GM18520 (cell line): ENCODE results near the gene HLA-DMB.
"Not testable (repeated sequence)": the region's sequence is repeated elsewhere in the genome, so short reads cannot be mapped to it uniquely, and the experiment has no call there.

Experiments used
- ATAC-seq: cut with Tn5 transposase; IDR thresholded peaks from one replicate; pipeline ENCODE4 v1.9.1; 2021; ENCODE audit not compliant: unreplicated experiment

The HLA-DMB gene

DNA sequence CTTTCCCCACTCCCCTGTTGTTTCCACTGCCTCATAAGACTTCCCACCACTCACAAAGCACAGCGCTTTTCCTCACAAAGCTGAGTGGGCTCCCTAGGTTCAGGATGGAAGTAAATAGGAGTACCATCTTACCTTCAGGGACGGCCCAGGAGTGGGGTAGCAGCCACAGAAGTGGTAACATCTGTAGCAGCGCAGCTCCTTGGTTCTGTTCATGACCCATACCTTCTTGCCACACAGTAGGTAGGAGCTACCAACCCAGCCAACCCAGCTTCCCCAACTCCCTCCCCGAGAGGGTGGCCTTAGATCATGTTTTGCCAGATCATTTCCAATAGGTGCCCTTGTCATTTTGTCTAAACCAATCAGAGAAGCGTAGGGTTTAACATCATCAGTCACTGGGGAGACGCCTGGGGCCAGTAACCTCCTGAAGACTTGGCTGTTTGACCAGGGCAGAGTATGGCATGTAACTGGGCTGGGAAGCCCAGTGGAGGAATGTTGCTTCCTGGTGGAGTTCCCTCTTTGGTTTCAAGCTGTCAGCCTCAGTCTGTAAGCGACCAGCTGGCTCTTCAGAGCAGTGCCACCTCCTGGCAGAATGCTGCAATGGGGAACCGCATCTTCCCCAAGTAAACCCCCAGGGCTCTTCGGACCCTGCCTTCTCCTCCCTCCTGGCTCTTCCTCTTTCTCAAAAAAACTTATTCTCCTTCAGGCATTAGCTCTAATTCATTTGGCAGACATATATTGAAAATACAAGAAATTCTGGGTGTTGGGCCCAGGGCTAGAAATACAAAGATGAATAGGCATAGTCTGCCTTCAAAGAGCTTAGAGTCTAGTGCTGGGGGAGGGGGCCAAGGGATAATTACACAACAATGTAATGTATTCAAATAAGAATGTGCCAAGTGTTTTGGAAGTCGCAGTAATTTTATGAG is 12.2 kb upstream of the HLA-DMB start, which contains the start of gene HLA-DMA:
Gene HLA-DMA (minus strand): TSS at position 281 of the 923 bp plus-strand sequence. CDS start 61 bp downstream, at position 220.
- peak; percentile 91 for ATAC-seq

DNA sequence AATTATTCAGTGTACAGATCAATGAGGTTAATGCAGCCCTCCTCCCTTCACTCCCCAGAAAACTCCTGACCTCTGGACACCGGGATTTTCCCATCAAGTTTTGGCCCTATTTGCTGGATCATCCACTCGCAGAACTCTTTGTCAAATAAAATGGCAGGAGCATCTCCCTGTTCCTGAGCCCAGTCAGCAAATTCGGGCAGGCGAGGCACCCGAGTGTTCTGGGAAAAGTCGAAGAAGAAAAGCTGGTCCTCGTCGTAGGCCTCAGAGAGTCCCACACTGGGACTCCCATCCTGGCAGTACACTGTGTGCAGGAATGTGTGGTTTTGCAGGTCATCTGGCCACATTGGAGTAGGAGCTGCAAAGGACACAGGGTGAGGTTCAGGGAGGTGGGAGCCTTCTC is 9.6 kb upstream of the HLA-DMB start:
- ATAC-seq = no peak

DNA sequence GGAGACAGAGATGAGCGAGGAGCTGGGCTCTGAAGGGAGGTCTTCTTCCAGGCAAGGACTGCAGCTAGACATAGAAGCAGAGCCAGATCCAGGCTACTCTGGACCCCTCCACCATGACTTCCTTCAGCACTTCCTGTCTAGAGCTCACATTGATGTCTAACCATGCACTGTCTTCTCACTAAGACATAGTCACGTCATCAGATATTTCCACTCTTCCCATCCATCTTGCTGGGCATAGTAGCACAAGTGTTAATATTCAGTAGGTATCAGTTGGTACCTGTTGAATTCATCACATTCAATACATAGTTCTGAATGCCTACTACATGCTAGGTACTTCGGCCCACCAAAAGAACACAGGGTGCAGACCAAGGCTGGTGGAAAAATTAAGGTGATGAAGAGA is 9.2 kb upstream of the HLA-DMB start:
- no peak for ATAC-seq

DNA sequence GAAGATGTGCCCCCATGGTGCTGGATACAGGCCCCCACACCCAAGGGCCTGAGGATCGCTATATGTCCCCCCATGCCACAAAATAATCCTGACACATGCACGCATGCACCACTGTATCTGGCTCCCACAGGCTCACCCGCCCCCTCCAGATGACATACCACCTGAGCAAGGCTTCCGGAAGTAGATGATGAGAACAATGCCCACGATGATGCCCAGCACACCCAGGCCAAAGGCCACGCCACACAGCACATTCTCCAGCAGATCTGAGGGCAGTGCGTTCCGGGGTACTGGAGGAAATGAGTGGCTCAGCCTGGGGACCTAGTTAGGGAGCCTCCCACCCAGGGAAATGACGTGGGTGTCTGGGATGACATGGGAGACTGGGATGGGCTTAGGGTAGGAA is 8.3 kb upstream of the HLA-DMB start:
- no peak for ATAC-seq

DNA sequence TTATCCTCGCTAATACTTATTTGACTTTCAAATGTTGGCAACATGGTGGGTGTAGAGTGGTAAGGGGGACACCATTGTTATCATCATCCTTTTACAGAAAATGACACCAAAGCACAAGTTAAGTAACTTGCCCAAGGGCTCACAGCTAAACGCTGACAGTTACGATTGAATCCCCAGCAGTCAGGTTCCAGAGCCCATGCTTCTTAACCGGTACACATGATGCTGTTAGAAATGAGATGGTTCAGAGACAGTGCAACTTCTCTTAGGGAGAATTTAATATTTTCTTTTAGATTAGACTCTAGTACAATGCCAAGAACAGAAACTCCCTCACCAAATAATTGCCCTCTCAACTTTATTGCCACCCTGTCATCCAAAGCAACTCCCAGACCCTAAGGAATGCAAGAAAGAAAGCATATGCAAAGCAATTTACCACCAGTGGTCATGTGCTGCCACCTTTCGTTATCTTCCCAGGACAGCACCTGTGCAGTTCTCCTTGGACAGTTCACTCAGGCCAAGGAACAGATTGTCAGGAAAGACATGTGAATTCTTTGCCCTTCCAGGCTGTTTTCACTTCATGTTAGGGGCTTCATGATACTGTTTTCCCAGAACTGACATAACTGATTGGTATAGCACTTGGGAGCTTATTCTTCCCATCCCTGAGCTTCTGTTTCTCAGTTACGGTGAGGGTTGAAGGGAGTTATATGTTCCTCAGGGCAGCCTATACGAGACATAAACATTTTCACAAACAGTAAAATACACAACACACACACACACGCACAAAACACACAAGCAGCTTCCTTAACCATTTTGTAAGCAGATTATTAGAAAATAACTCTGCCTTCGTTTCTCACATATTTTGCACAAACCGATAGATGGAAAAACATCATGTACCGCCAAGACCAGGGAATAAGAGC is 7.0 kb upstream of the HLA-DMB start:
- no peak for ATAC-seq

DNA sequence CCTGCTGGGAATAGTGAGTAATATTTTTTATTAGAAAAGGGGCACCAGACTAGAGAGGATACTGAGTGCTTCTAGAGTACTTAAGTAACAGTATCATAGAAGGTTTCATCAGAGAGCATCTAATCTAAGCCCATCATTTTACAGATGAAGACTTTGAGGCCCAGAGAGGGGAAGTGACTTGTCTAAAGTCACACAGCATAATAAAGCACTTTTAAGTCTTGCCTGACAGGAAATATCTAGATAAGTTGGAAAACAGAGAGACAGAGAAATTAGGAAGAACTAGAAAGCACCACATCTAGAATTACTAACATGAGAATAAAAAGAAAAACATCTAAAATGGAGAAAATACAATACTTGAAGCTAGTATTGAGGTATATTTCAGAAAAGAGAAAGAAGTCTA is 6.1 kb upstream of the HLA-DMB start:
- no peak for ATAC-seq

DNA sequence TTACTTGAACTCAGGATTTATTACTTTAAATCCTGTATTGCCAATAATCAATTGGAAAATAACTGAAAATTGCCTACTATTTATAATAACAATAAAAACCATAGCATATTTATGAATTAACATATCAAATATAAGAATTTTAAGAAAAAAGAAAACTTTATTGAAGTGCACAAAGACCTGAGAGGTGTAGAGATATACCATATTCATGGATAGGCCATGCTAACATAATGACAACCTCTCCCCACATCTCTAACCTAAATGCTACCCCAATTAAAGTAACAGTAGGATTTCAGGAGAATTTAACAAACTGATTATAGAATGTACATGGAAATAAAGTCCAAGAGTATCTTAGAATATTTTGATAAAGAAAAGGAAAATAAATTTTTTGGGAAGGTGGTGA is 5.1 kb upstream of the HLA-DMB start:
- no peak for ATAC-seq

DNA sequence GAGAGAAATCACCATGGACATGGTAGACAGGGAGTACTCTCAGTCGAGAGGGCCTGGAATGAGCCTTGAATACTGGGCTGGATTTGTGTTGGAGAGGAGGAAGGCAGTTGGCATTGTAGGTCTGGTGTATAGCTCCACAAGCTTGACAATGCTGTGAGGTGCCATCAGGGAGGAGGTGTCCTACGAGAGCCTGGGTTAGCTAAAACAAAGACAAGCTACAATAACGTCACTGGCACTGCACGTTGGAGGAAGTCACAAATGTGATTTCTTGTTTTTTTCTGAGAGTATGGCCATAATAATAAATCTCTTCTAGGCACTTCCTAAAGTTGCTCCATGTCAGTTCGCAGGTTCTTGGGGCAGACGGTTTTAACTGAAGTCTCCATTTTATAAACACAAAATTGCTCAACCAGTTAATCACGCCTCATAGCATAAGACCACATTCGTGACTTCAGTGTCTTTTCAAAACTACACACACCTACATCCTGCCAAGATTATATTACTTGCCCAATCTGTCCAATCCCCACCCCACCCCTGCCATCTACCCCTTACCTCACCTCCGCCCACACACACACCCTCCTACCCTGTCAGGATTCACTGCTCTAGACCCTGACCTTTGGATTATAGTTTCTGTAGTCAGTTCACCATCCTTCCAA is 4.4 kb upstream of the HLA-DMB start:
- no peak for ATAC-seq

DNA sequence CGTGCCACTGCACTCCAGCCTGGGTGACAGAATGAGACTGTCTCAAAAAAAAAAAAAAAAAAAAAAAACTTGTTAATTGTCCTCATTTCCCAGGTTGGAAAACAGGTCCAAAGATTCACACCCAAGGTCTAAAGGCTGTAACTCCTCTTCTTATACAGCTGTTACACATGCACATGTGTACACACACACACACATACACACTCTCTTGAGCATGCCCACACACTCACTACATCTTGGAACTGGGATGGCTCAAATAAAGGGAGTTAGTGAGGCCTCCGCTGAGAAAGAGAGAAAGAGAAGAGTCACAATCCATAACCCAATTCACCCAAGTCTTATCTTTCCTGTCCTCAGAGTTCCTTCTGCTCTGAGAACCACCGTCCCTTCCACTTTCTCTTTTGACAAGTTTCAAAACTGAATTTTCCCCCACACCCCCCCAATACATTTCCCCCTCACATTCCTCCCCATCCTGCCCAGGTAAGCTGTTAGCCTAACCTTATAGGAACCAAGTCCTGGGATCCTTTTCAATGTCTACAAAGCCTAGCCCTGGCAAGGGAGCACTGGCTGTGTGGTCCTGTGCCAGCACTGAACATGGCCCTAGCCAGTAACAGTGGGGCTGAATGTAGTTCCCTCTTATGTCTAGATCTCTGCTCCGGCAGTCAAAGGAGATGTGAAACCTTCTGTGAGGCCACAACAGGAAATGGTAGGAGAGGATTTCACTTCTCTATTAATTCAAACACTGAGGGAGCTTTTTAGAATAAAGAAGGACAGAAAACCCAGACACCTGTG is 3.2 kb upstream of the HLA-DMB start:
- ATAC-seq = peak; percentile 27

DNA sequence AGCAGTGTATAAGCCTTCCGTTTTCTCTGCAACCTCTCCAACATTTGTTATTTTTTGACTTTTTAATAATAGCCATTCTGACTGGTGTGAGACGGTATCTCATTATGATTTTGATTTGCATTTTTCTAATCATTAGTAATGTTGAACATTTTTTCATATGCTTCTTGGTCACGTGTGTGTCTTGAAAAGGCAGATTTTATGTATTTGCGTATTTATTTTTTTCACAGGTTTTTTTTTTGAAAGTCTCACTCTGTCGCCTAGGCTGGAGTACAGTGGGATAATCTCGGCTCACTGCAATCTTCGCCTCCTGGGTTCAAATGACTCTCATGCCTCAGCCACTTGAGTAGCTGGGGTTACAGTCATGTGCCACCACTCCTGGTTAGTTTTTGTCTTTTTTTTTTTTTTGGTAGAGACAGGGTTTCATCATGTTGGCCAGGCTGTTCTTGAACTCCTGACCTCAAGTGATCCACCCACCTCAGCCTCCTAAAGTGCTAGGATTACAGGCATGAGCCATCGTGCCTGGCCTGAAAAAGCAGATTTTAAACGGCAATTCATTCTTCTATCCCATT is 1.8 kb upstream of the HLA-DMB start:
- ATAC-seq = not testable (repeated sequence)

DNA sequence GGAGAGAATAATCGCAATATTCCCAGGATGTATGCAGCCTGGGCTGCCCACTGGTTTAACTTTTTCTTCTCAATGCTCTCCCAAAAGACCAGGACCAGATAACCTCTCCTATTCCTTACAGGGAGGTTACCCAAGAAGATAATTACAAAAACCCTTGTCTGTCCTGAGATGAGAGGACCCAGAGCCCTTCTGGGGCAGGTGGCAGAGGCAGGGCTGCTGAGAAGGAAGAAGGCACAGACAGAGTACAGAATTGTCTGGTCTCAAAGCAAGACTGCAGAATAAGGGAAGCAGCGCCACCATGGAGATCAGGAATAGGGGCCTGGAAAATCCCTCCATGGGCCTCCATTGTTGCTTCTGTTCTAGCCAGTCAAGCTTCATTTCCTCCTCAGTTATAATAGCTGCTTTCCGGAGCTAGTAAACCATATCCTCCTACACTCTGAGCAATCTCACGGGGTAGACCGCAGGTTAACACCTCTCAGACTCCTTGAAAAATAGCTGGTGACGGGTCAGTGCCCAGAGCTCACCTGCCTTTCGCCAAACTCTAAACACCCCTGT is 463 bp upstream of the HLA-DMB start:
- peak; percentile 49 for ATAC-seq

DNA sequence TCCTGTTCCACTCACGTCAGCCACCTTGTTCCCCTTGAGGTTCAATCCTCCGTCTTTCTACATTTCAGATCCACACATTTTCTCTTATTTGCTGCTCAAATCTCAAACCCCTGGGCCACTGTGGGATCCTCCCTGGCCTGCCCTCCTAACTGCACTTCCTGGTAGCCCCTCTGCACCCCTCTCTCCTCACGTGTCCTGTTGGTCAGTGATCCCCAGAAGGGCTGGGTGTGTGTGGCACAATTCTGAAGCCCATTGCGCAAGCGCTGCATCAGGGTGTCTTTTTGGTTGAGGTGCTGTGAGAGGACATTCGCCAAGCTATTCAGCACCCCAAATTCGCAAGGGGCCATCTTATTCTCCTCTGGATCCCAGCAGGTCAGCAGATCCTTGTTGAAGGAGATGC is 2.3 kb downstream of the HLA-DMB start:
- ATAC-seq = no peak

DNA sequence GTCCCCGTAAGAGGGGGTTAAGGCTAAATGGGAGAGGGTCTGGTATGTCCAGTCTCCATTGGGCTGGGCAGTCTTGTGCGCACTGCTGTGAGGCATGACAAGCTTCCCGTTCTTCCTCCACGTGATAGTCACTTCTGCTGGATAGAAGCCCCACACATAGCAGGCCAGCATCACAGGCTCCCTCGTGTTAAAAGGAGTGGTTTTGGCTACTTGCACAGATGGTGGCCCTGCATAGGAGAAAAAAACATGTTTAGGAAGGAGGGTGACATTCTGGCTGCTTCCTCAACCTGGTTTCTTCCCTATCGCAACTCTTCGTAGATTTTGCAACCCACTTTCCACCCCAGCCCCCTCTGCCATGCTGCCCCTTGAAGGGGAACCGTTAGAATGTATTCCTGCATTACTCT is 3.6 kb downstream of the HLA-DMB start:
- ATAC-seq = no peak

DNA sequence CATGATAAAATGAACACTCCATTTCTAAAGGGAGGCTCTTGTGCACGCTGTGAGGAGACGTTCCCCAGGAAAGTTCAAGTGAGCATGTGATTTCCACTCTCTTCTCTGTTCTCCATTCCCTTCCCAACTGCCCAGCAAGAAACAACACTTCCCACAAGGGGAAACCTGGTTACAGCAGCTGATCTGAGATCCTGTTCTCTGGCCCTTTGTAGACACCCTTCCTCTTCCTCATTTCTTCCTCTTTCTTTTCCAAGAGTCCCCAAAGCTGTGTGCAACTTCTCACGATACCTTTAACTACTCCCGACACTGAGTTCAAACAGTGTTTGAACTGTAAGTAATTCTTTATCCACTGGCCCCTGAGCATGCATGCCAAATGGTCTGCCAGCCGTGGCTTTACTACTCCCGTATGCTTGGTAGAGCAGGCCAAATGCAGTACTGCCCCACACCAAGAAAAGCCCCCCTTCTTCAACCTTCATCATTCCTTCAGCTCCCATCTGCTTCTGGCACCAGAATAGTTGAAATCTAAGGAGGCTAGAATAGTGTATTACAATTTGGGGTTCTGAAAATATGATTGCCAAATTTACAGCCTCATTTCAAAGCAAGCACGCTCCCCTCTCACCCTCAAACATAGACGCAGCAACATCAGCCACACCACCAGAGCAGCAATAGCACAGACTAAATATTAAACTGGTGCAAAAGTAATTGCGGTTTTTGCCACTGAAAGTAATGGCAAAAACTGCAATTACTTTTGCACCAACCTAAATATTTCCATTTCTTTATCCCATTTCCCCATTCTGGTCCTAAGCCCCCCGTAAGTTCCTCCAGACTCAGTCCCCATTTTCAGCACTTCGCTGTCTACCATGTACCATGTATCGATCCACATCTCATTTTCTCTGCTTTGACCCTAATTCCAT is 4.3 kb downstream of the HLA-DMB start:
- ATAC-seq = no peak

DNA sequence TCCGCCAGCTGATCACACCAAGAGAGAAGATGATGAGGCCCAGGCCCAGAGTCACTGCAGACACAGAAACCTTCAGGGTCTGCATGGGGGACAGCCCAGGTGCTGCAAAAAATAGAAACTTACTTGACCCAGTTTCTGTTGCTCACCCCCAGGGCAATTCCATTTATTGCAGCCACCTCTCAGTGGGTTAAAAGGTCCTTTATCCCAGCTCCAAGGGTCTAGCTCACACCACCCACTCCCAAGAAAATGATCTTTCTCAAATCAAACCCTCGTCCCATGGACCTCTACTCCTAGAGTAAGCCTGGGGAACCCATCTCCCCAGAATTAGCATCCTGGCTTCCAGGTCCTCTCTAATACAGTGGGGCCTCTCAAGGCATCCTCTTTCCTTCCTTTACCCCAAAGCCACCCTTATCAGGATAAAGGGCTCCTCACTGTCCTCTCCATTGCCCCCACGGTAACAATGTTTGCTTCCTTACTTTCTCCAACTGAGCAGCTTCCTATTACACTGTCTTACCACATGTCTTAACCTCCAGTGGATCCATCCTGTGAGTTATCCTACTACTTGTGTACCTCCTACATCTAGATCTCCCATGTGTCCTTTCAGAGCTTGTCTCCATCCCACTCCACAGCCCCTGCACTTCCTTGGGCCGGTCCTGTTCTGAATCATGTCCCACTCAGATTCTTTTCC is 5.1 kb downstream of the HLA-DMB start:
- ATAC-seq = no peak

DNA sequence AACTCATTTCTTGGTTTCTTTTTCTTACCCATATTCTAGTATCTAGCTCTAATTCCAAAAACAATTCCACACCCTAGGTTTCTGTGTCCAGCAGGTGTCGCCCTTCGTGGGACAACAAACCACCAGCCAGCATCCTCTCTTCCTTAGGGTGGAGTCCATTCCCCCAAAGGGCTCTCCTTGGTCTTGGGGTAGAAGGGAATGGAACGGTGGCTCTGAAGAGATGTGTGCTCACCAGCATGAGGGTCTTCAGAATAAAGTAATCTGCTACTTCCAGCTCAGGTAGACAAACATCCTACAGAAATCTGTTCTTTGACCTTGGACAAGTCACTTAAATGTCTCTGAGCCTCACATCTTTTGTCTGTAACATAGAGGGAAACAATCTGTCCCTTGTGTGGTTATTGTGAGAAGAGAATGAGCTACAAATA is 7.2 kb downstream of the HLA-DMB start:
- no peak for ATAC-seq

DNA sequence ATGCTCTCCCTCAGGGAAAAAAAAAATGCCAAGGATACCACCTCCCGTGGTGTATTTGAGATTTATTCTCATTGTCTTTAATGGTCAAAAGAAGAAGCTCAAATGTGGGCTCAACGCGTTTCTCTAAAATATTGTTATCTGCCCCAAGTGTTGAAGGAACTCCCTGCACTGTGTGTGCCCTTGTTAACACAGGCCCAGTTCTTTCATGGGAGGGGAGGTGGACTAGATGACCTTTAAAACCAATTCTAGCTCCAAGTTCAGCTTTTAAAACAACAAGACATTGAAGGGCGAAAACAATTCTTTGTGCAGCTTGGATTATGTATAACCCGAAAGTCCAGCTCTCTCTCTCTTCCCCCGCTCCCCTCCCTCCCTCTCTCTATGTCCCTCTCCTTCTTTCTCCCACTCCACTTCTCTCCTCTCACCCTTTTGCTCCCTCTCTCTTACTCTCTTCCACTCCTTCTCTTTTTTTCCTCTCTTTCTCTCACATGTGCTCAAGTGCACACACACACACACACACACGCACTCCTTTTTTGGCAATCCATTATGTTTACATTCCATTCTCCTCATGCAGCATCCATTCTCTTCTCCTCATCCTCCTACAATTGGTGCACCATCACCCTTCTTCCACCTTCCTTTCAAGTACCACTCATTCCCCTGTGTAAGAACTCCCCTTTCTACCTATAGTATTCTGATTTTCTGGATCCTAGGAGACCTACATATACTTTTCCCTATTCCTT is 8.5 kb downstream of the HLA-DMB start:
- ATAC-seq = no peak
